ENCODE data around the gene LENG9.

LENG9 gene

GRCh38 chr19:54435551-54436016, 28.0 kb downstream of the LENG9 start:
- DNase-seq, result no peak

GRCh38 chr19:54434873-54435214, 28.7 kb downstream of the LENG9 start:
- DNase-seq, result no peak

GRCh38 chr19:54434112-54434872, 29.3 kb downstream of the LENG9 start:
- no peak for DNase-seq

GRCh38 chr19:54433697-54434096, 29.9 kb downstream of the LENG9 start:
- no peak for DNase-seq

- no peak for DNase-seq
These were observed 31.3 kb downstream of the LENG9 start for GRCh38 chr19:54432144-54432738.

- no peak for DNase-seq
These were observed 32.2 kb downstream of the LENG9 start for GRCh38 chr19:54431255-54431838.

GRCh38 chr19:54430306-54431254, 33.0 kb downstream of the LENG9 start:
- DNase-seq, result peak; percentile 64

- no peak for DNase-seq
These were observed 33.9 kb downstream of the LENG9 start for GRCh38 chr19:54429545-54430227.

GRCh38 chr19:54429176-54429495, 34.4 kb downstream of the LENG9 start:
- DNase-seq, result no peak

GRCh38 chr19:54428323-54429175, 35.0 kb downstream of the LENG9 start:
- DNase-seq, result no peak

GRCh38 chr19:54427586-54427985, 36.0 kb downstream of the LENG9 start:
- no peak for DNase-seq

- DNase-seq, result no peak
These were observed 37.2 kb downstream of the LENG9 start for GRCh38 chr19:54426291-54426931.

GRCh38 chr19:54425382-54425723, 38.2 kb downstream of the LENG9 start:
- DNase-seq, result peak; percentile 28

GRCh38 chr19:54424660-54425381, 38.8 kb downstream of the LENG9 start:
- DNase-seq, result no peak

GRCh38 chr19:54424201-54424600, 39.4 kb downstream of the LENG9 start:
- no peak for DNase-seq

- no peak for DNase-seq
These were observed 41.4 kb downstream of the LENG9 start for GRCh38 chr19:54422136-54422535.

GRCh38 chr19:54421521-54421920, 42.1 kb downstream of the LENG9 start:
- DNase-seq, result no peak

- no peak for DNase-seq
These were observed 42.4 kb downstream of the LENG9 start for GRCh38 chr19:54421169-54421516.

- DNase-seq, result no peak
These were observed 43.0 kb downstream of the LENG9 start for GRCh38 chr19:54420383-54421168.

- no peak for DNase-seq
These were observed 43.6 kb downstream of the LENG9 start for GRCh38 chr19:54420068-54420382.
